ENCODE results near the gene DAPK3.
"Not testable (repeated sequence)": the region's sequence is repeated elsewhere in the genome, so short reads cannot be mapped to it uniquely, and the experiment has no call there.

Gene DAPK3

DNA sequence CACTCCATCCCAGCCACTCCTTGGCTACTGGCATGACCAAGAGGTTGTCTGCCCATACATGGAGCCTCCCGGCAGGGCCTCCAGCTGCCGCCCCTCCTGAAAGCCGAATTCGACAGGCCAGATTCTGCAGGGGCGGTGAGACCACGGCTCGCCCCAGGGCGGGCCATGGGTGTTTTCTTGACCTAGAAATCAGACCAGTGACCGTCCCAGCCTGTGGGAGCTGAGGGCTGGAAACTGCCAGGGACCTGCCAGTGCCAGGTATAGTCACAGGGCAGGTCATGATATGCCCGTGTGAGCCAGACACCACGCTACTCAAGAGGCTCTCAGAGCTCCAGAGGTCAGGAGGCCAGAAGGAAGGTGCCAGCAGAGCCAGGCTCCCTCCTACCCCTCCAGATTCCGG is 16.8 kb downstream of the DAPK3 start:
- no peak for DNase-seq (ENCODE audit: low read depth)

DNA sequence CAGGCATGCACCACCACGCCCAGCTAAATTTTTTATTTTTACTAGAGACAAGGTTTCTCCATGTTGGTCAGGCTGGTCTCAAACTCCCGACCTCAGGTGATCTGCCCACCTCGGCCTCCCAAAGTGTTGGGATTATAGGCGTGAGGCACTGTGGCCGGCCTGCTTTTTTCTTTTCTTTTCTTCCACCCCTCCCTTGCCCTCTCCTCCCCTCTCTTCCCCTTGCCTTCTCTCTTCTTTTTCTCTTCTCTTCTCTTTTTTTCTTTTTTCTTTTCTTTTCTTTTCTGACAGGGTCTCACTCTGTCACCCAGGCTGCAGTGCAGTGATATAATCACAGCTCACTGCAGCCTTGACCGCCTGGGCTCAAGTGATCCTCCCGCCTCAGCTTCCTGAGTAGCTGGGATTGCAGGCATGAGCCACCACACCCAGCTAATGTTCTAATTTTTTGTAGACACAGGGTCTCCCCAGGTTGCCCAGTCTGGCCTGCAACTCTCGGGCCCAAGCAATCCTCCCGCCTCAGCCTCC is 18.1 kb downstream of the DAPK3 start:
- not testable (repeated sequence) for DNase-seq (ENCODE audit: low read depth)

DNA sequence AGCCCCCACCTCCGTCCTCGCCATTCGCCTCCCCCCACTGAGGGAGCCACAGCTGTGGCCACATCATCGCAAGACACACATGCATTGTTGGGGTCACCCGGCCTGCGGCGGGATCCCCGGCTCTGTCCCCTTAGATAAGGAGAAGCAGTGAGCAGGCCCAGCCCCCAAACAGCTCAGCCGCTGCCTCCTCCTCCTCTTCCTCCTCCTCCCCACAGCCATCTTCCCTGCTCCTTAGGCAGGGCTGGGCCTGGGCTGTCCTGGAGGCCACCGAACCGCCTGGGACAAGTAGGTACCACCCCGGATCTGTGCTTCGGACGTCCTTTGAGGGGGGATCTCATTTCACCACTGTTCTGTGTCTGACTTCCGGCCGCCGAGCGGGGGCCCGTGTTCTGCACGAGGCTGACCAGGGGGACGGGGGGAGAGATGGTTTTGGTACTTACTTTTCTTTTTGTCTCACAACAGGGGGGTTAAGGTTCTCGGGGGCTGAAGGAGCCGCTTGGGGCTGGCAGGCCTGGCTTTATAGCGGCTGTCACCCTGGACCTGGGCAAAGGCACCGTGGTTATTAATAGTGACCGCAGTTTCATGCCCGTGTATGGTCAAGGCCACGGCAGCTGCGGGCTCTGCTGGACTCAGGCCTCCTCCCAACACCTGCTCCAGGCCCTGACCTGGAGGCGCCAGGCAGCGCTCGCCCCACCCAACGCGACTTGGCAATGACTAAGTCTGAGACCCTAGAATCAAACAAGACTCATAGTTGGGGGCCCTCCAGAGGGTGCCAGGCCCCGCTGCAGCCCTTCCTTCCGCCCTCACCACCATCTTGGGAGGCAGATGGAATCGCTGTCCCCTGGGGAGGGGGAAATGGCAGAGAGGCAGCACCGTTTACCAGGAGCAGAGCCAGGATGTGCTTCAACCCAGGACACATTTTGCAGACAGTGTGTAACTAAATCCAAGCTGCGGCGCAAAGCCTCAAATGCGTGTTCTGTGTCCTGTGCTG is 19.7 kb downstream of the DAPK3 start:
- no peak for DNase-seq (ENCODE audit: low read depth)

- DNase-seq (ENCODE audit: low read depth) = no peak
Measured at GRCh38 chr19:3949997-3950859, 20.7 kb downstream of the DAPK3 start.

DNA sequence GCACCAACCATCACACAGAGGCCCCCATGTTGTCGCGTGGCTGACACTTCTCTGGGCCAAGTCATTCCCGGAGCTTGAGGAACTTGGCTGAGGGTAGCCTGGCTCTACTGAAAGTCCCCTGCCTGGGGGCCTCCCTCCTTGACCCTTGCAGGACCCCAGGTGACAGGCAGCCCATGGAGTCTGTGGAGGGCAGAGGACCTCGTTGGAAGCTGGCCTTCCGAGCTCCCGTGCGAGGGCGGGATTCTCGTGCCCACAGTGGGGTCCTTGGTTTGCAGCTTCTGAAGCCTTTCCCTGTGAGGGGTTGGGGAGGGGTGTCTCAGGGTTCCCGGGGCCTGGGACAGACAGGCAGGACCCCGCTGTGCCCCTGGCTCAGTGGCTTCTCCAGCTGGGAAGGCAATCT is 21.6 kb downstream of the DAPK3 start:
- DNase-seq (ENCODE audit: low read depth) = no peak

DNA sequence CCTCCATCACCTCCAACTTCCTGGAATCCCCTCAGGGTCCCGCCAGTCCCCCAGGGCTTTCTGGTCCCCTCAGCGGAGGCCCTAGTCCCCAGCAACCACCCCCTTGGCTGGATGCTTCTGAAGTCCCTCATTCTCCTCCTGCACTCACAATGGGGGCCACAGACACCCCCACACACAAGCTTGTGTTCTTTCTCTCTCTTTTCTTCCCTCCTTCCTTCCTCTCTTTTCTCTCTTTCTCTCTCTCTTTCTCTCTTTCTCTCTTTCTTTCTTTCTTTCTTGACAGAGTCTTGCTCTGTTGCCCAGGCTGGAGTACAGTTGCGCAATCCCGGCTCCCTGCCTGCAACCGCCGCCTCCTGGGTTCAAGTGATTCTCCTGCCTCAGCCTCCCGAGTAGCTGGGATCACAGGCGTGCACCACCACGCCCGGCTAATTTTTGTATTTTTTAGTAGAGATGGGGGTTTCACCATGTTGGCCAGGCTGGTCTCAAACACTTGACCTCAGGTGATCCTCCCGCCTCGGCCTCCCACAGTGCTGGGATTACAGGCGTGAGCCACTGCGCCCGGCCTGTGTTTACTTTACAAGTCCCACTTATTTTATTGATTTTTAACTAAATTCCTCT is 23.5 kb downstream of the DAPK3 start:
- not testable (repeated sequence) for DNase-seq (ENCODE audit: low read depth)

- DNase-seq (ENCODE audit: low read depth) = no peak
Measured at GRCh38 chr19:3945838-3946237, 25.1 kb downstream of the DAPK3 start.

GRCh38 chr19:3944018-3944721 is 26.7 kb downstream of the DAPK3 start:
- no peak for DNase-seq (ENCODE audit: low read depth)

DNA sequence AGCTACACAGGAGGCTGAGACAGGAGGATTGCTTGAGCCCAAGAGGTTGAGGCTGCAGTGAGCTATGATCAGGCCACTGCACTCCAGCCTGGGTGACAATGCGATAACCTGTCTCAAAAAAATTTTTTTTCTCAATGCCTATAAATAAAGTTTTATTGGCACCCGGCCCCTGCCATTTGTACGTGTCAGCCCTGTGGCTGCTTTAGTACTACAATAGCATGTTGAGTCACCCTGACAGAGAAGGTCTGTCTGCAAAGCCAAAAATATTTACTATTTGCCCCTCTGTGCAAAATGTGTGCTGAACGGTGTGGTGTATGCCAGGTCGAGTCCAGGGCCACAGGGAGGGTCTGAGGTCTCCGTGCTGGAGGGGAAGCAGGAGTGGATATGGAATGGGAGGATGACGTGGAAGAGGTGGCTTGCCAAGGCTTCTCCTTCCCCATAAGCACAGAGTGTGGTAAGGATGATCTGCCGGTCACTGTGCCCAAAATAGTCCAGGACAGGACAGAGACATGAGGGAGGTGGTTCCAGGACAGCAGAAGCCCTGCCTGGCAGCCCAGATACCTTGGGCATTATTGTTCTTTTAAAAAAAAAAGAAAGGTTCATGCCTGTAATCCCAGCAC is 28.0 kb downstream of the DAPK3 start:
- no peak for DNase-seq (ENCODE audit: low read depth)

- DNase-seq (ENCODE audit: low read depth) = not testable (repeated sequence)
Measured at GRCh38 chr19:3938300-3938950, 32.5 kb downstream of the DAPK3 start.

- no peak for DNase-seq (ENCODE audit: low read depth)
Measured at GRCh38 chr19:3936506-3937442, 34.1 kb downstream of the DAPK3 start.

- no peak for DNase-seq (ENCODE audit: low read depth)
Measured at GRCh38 chr19:3932931-3933810, 37.7 kb downstream of the DAPK3 start, which contains the start of gene NMRK2. Gene NMRK2 (plus strand): TSS chr19:3933069. CDS start chr19:3933672, 603 bp downstream.

- no peak for DNase-seq (ENCODE audit: low read depth)
Measured at GRCh38 chr19:3931041-3931440, 39.9 kb downstream of the DAPK3 start.

DNA sequence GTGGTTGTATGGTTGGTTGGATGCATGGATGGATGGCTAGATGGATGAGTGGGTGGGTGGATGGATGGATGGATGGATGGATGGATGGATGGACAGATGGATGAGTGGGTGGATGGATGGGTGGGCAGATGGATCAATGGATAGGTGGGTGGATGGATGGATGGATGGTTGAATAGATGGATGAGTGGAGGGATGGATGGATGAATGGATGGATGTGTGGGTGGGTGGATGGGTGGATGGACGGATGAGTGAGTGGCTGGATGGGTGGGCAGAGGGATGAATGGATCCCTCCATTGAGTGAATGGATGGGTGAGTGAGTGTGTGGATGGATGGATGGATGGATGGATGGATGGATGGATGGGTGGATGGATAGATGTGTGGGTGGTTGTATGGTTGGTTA is 47.0 kb downstream of the DAPK3 start:
- no peak for DNase-seq (ENCODE audit: low read depth)

DNA sequence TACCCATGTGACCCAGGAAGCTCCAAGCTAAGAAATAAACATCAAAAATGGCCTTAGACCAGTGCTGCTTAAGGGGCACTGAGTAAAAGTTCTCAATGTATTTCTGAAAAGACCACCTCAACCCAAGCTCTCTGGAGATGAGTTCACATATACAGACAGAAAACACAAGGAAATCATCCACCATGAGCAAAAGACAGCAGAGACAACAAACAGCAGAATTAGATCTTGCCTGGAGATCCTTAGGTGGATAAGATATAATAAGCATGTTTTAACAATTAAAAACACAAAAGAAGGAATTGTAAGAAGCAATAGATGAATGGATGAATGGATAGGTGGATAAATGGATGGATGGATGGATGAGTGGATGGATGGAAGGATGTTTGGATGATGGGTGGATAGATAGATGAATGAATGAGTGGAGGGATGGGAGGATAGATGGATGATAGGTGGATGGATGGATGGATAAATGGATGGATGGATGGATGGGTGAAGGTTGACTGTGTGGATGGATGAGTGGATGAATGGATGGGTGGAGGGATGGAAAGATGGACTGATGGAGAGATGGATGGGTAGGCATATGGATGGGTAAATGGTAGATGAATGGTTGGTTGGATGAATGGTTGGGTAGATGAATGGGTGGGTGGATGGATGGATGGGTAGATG is 47.7 kb downstream of the DAPK3 start:
- DNase-seq (ENCODE audit: low read depth) = no peak

GRCh38 chr19:3919793-3920192 is 51.1 kb downstream of the DAPK3 start:
- no peak for DNase-seq (ENCODE audit: low read depth)

GRCh38 chr19:3916033-3916432 is 54.9 kb downstream of the DAPK3 start:
- no peak for DNase-seq (ENCODE audit: low read depth)

- DNase-seq (ENCODE audit: low read depth) = no peak
Measured at GRCh38 chr19:3914199-3914598, 56.7 kb downstream of the DAPK3 start.
